Measurements from ENCODE around the gene LRRC49. TPM values are rescaled to one million over a fixed set of nuclear protein-coding genes. Genes with fewer than 3 reads are reported as not detected.

LRRC49 gene
- total and polyA plus RNA-seq, 2 experiments from 2014 or later: 8.5 to 14.6 TPM

DNA sequence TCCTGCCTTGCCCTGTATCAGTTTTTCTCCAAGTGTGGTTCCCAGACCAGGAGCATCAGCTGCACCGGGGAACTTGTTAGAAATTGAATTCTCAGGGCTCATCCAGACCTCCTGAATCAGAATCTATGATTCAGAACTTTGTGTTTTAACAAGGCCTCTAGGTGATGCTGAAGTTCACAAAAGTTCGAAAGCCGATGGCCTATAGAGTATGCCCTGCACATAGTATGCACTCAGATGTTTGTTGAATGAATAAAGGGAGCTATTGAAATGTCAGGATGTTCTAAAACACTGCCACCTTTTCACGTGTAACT is 38.0 kb upstream of the LRRC49 start:
- H4K20me1 ChIP-seq (replicated peaks; ENCODE audit: insufficient read depth): no peaks in the 10 kb centered on the region; the same call in 1 of the 2 replicates
- H3K9me3 Mint-ChIP-seq: 0 out of 3 replicates have a peak, but pooled peaks cover 3% of the 10 kb centered on the region
- H3K27ac Mint-ChIP-seq: peak overlapping the region; percentile 29
- peak overlapping the region; percentile 99 for H2AFZ ChIP-seq
- TF ChIP-seq, protein P1, sequence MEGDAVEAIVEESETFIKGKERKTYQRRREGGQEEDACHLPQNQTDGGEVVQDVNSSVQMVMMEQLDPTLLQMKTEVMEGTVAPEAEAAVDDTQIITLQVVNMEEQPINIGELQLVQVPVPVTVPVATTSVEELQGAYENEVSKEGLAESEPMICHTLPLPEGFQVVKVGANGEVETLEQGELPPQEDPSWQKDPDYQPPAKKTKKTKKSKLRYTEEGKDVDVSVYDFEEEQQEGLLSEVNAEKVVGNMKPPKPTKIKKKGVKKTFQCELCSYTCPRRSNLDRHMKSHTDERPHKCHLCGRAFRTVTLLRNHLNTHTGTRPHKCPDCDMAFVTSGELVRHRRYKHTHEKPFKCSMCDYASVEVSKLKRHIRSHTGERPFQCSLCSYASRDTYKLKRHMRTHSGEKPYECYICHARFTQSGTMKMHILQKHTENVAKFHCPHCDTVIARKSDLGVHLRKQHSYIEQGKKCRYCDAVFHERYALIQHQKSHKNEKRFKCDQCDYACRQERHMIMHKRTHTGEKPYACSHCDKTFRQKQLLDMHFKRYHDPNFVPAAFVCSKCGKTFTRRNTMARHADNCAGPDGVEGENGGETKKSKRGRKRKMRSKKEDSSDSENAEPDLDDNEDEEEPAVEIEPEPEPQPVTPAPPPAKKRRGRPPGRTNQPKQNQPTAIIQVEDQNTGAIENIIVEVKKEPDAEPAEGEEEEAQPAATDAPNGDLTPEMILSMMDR (conservative IDR thresholded peaks at IDR 0.05; ENCODE audit: low read depth in 2 of 2): peak in 1 of 2 experiments; percentile 19; a peak in 1 of 4 replicates
- TF ChIP-seq CREB1 (CRISPR knock-in tag; IDR thresholded peaks at IDR 0.05; ENCODE audit: low read depth): no peak
- DNase-seq (ENCODE audit: low spot score) (peak; percentile 26), ATAC-seq (peak; percentile 3; the same call in 2 of the 3 replicates)
- H3K4me1 Mint-ChIP-seq: peaks cover 20% of the 10 kb centered on the region
- peak overlapping the region; percentile 92 for H3K4me3 Mint-ChIP-seq
- no peak overlapping the region for H3K27ac ChIP-seq (ENCODE audit: low read depth)
- H3K36me3 Mint-ChIP-seq (ENCODE audit: low read depth): peaks cover 14% of the 10 kb centered on the region
- H3K79me2 ChIP-seq (replicated peaks; ENCODE audit: insufficient read depth): peaks cover 7% of the 10 kb centered on the region; the same call in 1 of the 2 replicates
- peak overlapping the region; percentile 87 for H3K4me3 ChIP-seq
- no peaks in the 10 kb centered on the region for H3K9me2 ChIP-seq (ENCODE audit: insufficient read depth)
- peaks cover 10% of the 10 kb centered on the region for H3K27me3 ChIP-seq (ENCODE audit: insufficient read depth)
- H3K4me2 ChIP-seq: peak overlapping the region; percentile 98
- H3K4me1 ChIP-seq (ENCODE audit: insufficient read depth): peaks cover 8% of the 10 kb centered on the region
- H3K27me3 Mint-ChIP-seq (ENCODE audit: insufficient read depth, low read depth, poor library complexity): peaks cover 8% of the 10 kb centered on the region
- no peaks in the 10 kb centered on the region for H3K36me3 ChIP-seq (ENCODE audit: insufficient read depth)
- 0 out of 2 replicates have a peak, but pooled peaks cover 9% of the 10 kb centered on the region for H3F3A ChIP-seq (replicated peaks; ENCODE audit: low read depth)

DNA sequence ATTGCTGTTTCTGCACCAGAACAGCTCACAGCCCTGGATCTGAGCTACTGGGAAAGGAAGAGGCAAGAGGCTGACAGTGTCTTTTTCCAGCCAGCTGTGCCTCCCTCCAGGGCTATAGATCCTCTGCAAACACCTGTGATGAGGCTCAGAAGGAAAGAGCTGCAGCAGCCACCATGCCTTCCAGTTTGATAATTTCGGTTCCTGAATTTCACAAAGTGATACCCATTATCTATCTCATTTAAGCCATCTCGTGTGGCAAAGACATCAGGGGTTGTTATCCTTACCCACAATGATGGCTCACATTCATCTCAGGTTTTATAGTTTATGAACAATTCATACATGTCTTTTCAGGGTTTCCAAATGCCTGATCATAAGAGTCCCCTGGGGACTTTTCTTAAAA is 36.9 kb upstream of the LRRC49 start:
- peaks cover 10% of the 10 kb centered on the region; the same call in 2 of the 3 replicates for H3K36me3 Mint-ChIP-seq (ENCODE audit: low read depth)
- H3K4me1 Mint-ChIP-seq: peaks cover 20% of the 10 kb centered on the region

More for the DNA sequence above, 36.9 kb upstream of the LRRC49 start:
- Histone ChIP-seq H2AFZ (no peak overlapping the region), H3K79me2 (replicated peaks; ENCODE audit: insufficient read depth) (peaks cover 7% of the 10 kb centered on the region; the same call in 1 of the 2 replicates), H3K27me3 (ENCODE audit: insufficient read depth) (peaks cover 10% of the 10 kb centered on the region), H3K4me2 (no peak overlapping the region), H3K27ac (ENCODE audit: low read depth) (no peak overlapping the region), H3K4me1 (ENCODE audit: insufficient read depth) (peaks cover 8% of the 10 kb centered on the region), H3K36me3 (ENCODE audit: insufficient read depth) (no peaks in the 10 kb centered on the region), H3K9me2 (ENCODE audit: insufficient read depth) (no peaks in the 10 kb centered on the region), H3F3A (replicated peaks; ENCODE audit: low read depth) (0 out of 2 replicates have a peak, but pooled peaks cover 9% of the 10 kb centered on the region), H4K20me1 (replicated peaks; ENCODE audit: insufficient read depth) (no peaks in the 10 kb centered on the region; the same call in 1 of the 2 replicates), H3K4me3 (no peak overlapping the region)
- Mint-ChIP-seq H3K9me3 (0 out of 3 replicates have a peak, but pooled peaks cover 3% of the 10 kb centered on the region), H3K27me3 (ENCODE audit: insufficient read depth, low read depth, poor library complexity) (peaks cover 8% of the 10 kb centered on the region), H3K4me3 (no peak overlapping the region), H3K27ac (no peak overlapping the region)
- TF ChIP-seq EZH2 (IDR thresholded peaks at IDR 0.05; ENCODE audit: low read depth, unreplicated experiment): no peak
- TF ChIP-seq CREB1 (CRISPR knock-in tag; IDR thresholded peaks at IDR 0.05; ENCODE audit: low read depth): no peak
- TF ChIP-seq, protein P2, sequence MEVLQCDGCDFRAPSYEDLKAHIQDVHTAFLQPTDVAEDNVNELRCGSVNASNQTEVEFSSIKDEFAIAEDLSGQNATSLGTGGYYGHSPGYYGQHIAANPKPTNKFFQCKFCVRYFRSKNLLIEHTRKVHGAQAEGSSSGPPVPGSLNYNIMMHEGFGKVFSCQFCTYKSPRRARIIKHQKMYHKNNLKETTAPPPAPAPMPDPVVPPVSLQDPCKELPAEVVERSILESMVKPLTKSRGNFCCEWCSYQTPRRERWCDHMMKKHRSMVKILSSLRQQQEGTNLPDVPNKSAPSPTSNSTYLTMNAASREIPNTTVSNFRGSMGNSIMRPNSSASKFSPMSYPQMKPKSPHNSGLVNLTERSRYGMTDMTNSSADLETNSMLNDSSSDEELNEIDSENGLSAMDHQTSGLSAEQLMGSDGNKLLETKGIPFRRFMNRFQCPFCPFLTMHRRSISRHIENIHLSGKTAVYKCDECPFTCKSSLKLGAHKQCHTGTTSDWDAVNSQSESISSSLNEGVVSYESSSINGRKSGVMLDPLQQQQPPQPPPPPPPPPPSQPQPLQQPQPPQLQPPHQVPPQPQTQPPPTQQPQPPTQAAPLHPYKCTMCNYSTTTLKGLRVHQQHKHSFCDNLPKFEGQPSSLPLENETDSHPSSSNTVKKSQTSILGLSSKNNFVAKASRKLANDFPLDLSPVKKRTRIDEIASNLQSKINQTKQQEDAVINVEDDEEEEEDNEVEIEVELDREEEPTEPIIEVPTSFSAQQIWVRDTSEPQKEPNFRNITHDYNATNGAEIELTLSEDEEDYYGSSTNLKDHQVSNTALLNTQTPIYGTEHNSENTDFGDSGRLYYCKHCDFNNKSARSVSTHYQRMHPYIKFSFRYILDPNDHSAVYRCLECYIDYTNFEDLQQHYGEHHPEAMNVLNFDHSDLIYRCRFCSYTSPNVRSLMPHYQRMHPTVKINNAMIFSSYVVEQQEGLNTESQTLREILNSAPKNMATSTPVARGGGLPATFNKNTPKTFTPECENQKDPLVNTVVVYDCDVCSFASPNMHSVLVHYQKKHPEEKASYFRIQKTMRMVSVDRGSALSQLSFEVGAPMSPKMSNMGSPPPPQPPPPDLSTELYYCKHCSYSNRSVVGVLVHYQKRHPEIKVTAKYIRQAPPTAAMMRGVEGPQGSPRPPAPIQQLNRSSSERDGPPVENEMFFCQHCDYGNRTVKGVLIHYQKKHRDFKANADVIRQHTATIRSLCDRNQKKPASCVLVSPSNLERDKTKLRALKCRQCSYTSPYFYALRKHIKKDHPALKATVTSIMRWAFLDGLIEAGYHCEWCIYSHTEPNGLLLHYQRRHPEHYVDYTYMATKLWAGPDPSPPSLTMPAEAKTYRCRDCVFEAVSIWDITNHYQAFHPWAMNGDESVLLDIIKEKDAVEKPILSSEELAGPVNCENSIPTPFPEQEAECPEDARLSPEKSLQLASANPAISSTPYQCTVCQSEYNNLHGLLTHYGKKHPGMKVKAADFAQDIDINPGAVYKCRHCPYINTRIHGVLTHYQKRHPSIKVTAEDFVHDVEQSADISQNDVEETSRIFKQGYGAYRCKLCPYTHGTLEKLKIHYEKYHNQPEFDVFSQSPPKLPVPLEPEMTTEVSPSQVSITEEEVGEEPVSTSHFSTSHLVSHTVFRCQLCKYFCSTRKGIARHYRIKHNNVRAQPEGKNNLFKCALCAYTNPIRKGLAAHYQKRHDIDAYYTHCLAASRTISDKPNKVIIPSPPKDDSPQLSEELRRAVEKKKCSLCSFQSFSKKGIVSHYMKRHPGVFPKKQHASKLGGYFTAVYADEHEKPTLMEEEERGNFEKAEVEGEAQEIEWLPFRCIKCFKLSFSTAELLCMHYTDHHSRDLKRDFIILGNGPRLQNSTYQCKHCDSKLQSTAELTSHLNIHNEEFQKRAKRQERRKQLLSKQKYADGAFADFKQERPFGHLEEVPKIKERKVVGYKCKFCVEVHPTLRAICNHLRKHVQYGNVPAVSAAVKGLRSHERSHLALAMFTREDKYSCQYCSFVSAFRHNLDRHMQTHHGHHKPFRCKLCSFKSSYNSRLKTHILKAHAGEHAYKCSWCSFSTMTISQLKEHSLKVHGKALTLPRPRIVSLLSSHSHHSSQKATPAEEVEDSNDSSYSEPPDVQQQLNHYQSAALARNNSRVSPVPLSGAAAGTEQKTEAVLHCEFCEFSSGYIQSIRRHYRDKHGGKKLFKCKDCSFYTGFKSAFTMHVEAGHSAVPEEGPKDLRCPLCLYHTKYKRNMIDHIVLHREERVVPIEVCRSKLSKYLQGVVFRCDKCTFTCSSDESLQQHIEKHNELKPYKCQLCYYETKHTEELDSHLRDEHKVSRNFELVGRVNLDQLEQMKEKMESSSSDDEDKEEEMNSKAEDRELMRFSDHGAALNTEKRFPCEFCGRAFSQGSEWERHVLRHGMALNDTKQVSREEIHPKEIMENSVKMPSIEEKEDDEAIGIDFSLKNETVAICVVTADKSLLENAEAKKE (CRISPR knock-in tag; IDR thresholded peaks at IDR 0.05): no peak
- ATAC-seq (no peak), DNase-seq (ENCODE audit: low spot score) (no peak)

Data from GM23338 (cell line).